Measurements from ENCODE around the gene RHOH. TPM values are rescaled to one million over a fixed set of nuclear protein-coding genes. Genes with fewer than 3 reads are reported as not detected.

The RHOH gene
- total RNA-seq, 2 experiments from 2014 or later, result 38.2 to 83.2 TPM

DNA sequence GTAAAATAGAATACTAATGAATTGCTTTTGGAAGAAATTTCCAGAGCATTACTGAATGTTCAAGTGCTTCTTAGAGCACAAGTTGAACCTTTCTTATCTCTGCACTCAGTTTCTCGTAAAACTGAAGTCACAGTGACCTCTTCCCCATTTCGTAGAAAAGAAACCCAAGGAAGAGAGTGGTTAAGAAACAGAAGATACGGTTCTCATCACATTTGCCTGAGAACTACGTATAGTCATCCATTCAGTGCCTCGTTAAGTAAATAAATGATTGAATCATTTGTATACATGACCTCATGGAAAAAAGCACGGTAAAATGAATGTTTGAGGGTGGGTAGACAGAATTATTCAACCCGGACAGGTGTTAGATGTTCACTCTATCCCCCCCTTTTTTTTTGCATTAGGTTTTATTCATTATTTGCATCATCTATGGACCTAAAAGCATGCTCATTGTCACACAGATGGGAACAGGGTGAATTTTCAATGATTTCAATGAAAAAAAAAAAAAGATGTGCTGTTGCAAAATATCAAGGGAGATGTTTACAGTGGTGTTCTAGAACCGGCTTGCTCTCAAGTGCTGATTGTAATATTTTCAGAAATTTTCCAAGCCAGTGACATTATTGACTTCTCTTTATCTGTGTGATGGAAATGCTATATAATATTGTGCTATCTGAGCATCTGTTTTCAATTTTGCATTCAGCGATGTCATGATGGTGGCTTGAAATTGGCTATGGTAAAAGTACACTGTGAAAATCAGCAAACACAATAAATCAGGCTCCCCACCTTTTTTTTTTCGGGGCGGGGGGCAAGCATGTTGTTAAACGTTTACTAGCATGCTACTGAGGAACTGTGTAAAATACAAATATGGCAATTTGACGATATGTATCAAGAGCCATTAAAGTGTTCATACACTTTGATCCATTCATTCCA is 4.3 kb downstream of the RHOH start:
- POLR2A ChIA-PET, result interaction anchor here (0.6 to 17.3 kb wide), 8 partner anchors 8 to 1173 kb away, joined by 4 to 212 read pairs (median 8); no protein-coding TSS in a partner anchor
- Histone ChIP-seq H3K4me1 (ENCODE audit: insufficient read depth, low read length, poor library complexity, severe bottlenecking) (peaks cover 51% of the 10 kb centered on the region), H3K9me2 (ENCODE audit: insufficient read depth, low read length) (no peaks in the 10 kb centered on the region), H4K20me1 (ENCODE audit: insufficient read depth, low read length) (peaks cover 27% of the 10 kb centered on the region), H3K9me3 (ENCODE audit: low read length) (no peaks in the 10 kb centered on the region), H3K4me3 (ENCODE audit: low read depth, low read length, poor library complexity, severe bottlenecking) (peak overlapping the region; percentile 79), H3K4me2 (ENCODE audit: low read length) (peak overlapping the region; percentile 84), H3K79me2 (ENCODE audit: insufficient read depth, low read depth, low read length) (peaks cover 99% of the 10 kb centered on the region), H3K27ac (ENCODE audit: low read depth, low read length, poor library complexity, severe bottlenecking) (peak overlapping the region; percentile 93), H2AFZ (ENCODE audit: low read length) (no peak overlapping the region; the same call in 1 of the 2 replicates), H3K36me3 (ENCODE audit: insufficient read depth, low read length) (peaks cover 65% of the 10 kb centered on the region)
- intact Hi-C loops (cut with micrococcal nuclease; ENCODE audit: unreplicated experiment), result loop anchor here (5.0 kb wide), 1 partner anchor 849 kb away; no protein-coding TSS in a partner anchor
- CTCF ChIA-PET (ENCODE audit: unreplicated experiment), result no interaction called here
- TF ChIP-seq, protein P1, sequence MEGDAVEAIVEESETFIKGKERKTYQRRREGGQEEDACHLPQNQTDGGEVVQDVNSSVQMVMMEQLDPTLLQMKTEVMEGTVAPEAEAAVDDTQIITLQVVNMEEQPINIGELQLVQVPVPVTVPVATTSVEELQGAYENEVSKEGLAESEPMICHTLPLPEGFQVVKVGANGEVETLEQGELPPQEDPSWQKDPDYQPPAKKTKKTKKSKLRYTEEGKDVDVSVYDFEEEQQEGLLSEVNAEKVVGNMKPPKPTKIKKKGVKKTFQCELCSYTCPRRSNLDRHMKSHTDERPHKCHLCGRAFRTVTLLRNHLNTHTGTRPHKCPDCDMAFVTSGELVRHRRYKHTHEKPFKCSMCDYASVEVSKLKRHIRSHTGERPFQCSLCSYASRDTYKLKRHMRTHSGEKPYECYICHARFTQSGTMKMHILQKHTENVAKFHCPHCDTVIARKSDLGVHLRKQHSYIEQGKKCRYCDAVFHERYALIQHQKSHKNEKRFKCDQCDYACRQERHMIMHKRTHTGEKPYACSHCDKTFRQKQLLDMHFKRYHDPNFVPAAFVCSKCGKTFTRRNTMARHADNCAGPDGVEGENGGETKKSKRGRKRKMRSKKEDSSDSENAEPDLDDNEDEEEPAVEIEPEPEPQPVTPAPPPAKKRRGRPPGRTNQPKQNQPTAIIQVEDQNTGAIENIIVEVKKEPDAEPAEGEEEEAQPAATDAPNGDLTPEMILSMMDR (conservative IDR thresholded peaks at IDR 0.05; ENCODE audit: low read length), result no peak
- no peak for TF ChIP-seq EZH2phosphoT487 (IDR thresholded peaks at IDR 0.05; ENCODE audit: borderline replicate concordance, low read depth, low read length)
- no TSS peak for BruUV-seq (replicated peaks)
- peak; percentile 75 for DNase-seq (ENCODE audit: low spot score)

DNA sequence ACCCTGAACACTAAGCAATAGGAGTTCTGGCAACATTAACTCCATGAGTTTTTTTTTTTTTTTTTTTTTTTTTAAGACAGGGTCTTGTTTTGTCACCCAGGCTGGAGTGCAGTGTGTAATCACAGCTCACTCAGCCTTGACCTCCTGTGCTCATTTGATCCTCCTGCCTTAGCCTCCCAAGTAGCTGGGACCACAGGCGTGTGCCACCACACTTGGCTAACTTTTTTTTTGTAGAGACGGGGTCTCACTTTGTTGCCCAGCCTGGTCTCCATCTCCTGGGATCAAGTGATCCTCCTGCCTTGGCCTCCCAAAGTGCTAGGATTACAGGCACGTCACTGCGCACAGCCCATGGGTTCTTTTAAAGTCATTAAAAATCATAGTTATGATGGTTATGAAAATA is 5.1 kb downstream of the RHOH start:
- Histone ChIP-seq H3K9me3 (ENCODE audit: low read length) (no peaks in the 10 kb centered on the region), H3K36me3 (ENCODE audit: insufficient read depth, low read length) (peaks cover 66% of the 10 kb centered on the region), H3K27ac (ENCODE audit: low read depth, low read length, poor library complexity, severe bottlenecking) (peak overlapping the region; percentile 93), H2AFZ (ENCODE audit: low read length) (no peak overlapping the region), H3K4me1 (ENCODE audit: insufficient read depth, low read length, poor library complexity, severe bottlenecking) (peaks cover 54% of the 10 kb centered on the region), H3K79me2 (ENCODE audit: insufficient read depth, low read depth, low read length) (peaks cover 100% of the 10 kb centered on the region), H3K9me2 (ENCODE audit: insufficient read depth, low read length) (no peaks in the 10 kb centered on the region), H3K4me2 (ENCODE audit: low read length) (peak overlapping the region; percentile 84), H3K4me3 (ENCODE audit: low read depth, low read length, poor library complexity, severe bottlenecking) (peak overlapping the region; percentile 79), H4K20me1 (ENCODE audit: insufficient read depth, low read length) (peaks cover 27% of the 10 kb centered on the region)
- BruUV-seq (replicated peaks), result no TSS peak
- POLR2A ChIA-PET, result interaction anchor here (0.8 to 1.1 kb wide), 3 partner anchors 10 to 20 kb away, joined by 3 to 5 read pairs (median 5); no protein-coding TSS in a partner anchor
- intact Hi-C loops (cut with micrococcal nuclease; ENCODE audit: unreplicated experiment), result loop anchor here (5.0 kb wide), 1 partner anchor 850 kb away; no protein-coding TSS in a partner anchor
- CTCF ChIA-PET (ENCODE audit: unreplicated experiment), result no interaction called here
- DNase-seq (ENCODE audit: low spot score), result peak; percentile 31
- TF ChIP-seq EZH2phosphoT487 (IDR thresholded peaks at IDR 0.05; ENCODE audit: borderline replicate concordance, low read depth, low read length), result no peak
- TF ChIP-seq, protein P1 (conservative IDR thresholded peaks at IDR 0.05; ENCODE audit: low read length), result no peak

Data from OCI-LY7 (cell line).